Ovary (tissue), 9 donors: Measurements from ENCODE around the gene TRAF4. TPM values are rescaled to one million over a fixed set of nuclear protein-coding genes. Genes with fewer than 3 reads are reported as not detected.

ENCODE experiments used
- DNase-seq, 5 donors: peaks; one replicate each; pipeline ENCODE4 v3.0.0-alpha.2; 2019 to 2020
- H3K27ac ChIP-seq, 2 donors: fragments of 200-600 bp; one replicate each; pipeline versions ENCODE4 v1.5.1 to v1.8.0; 2019 to 2022
- H3K27me3 ChIP-seq: fragments of 200-600 bp; one replicate; pipeline ENCODE4 v1.8.0; 2022
- H3K36me3 ChIP-seq: fragments of 200-600 bp; sonication (generic); one replicate; pipeline ENCODE4 v1.5.1; 2019
- H3K4me1 ChIP-seq: one replicate; pipeline ENCODE4 v1.8.1; 2013; ENCODE audit warnings: mild to moderate bottlenecking, moderate library complexity; ENCODE audit not compliant: insufficient read depth
- H3K4me3 ChIP-seq: fragments of 200-600 bp; sonication (generic); one replicate; pipeline ENCODE4 v1.5.1; 2017
- H3K9me3 ChIP-seq, 2 donors: fragments of 200-600 bp in 1 of 2; sonication (generic) in 1 of 2; one replicate each; pipeline versions ENCODE4 v1.5.1 to v1.8.1; 2013 to 2019; ENCODE audit warnings: mild to moderate bottlenecking in 1 of 2, moderate library complexity in 1 of 2
- EP300 ChIP-seq: sonication (generic); formaldehyde crosslinking; IDR thresholded peaks from one replicate; pipeline ENCODE4 v1.6.1; 2017; ENCODE audit warnings: antibody characterized with exemption
- POLR2A ChIP-seq: fragments of 450-650 bp; IDR thresholded peaks from one replicate; pipeline ENCODE4 v1.6.1; 2017; ENCODE audit warnings: antibody characterized with exemption, mild to moderate bottlenecking, moderate library complexity
- WGBS, 3 donors: extraction: QIAGEN DNeasy Blood & Tissue Kit in 1 of 3; methylation state at CpG; one replicate each; pipeline versions ENCODE4 v1.1.5 to v1.1.7; 2013 to 2017; 5-methylcytosine and 5-hydroxymethylcytosine counted together
- intact Hi-C, 4 donors: fragments of 100-400 bp; cut with DNase I; formaldehyde crosslinking; loops; one replicate each; pipeline versions ENCODE4 v1.11.0 to v1.15.1; 2022 to 2023
- polyA plus RNA-seq, 2 donors: library from polyadenylated mRNA; stranded (reverse); fragments of 200-250 nt in 1 of 2; fragments of 350-450 nt in 1 of 2; fragmentation: Illumina TruSeq in 1 of 2; extraction: RNeasy Lipid Tissue Mini Kit (QIAGEN cat#74804) in 1 of 2; gene quantifications; one replicate each; pipeline ENCODE4 v1.2.3, GENCODE V29; 2013 to 2014
- total RNA-seq, 7 donors: library from RNA; depleted of rRNA in 2 of 7; stranded (reverse); fragments of >200 nt in 2 of 7; fragmentation: NEBNext Ultra II Directional in 3 of 7; extraction: Animal tissue kit (Norgen Biotek cat#: 25700) in 3 of 7; gene quantifications; one replicate each; pipeline versions ENCODE4 v1.1.0 to v1.2.4, GENCODE V29; 2016 to 2023
- TF ChIP-seq, protein P1 (sequence below), 3 donors: fragments of 450-650 bp in 2 of 3; fragments of 200-600 bp in 1 of 3; IDR thresholded peaks; one replicate each; pipeline versions ENCODE4 v1.5.1 to v1.8.0; 2016 to 2022; ENCODE audit warnings: antibody characterized with exemption in 3 of 3, mild to moderate bottlenecking in 1 of 3
- donor health status: DM: no; HTN: no; CAD: no; lungs with moderate emphysema.
- donor health status: DM: no; HTN: no; CAD: no.
- donor health status: Bipolar disorder and iron deficiency.
- donor health status: DM: yes; HTN: yes; CAD: no.
- donor health status: DM: no; HTN: no; CAD: no.
- donor health status: DM: yes; HTN: yes; CAD: no.

TRAF4 gene
- total and polyA plus RNA-seq, 9 donors, result 3.5 to 61.3 (median 14.9) TPM

GRCh38 chr17:28710861-28711722, 32.7 kb upstream of the TRAF4 start:
- H3K27ac ChIP-seq, result peak overlapping the region; percentile 34 to 95
- peak overlapping the region; percentile 66 for H3K4me3 ChIP-seq
- peak; percentile 88 for TF ChIP-seq POLR2A
- no peak for TF ChIP-seq EP300
- 1% methylated on average over 64 to 74 of the region's 74 CpGs for WGBS, 3 donors
- no peaks in the 10 kb centered on the region for H3K9me3 ChIP-seq
- peak; percentile 89 to 95 (median 94) for DNase-seq
- H3K36me3 ChIP-seq, result no peaks in the 10 kb centered on the region
- H3K4me1 ChIP-seq, result peaks cover 6% of the 10 kb centered on the region
- no peaks in the 10 kb centered on the region for H3K27me3 ChIP-seq
- intact Hi-C loops, result no loop called here

GRCh38 chr17:28711723-28712031, 32.1 kb upstream of the TRAF4 start, which contains the start of gene PROCA1:
TSS of gene PROCA1 (minus strand) at chr17:28711888. CDS start at chr17:28711660, 228 bp downstream.
- Histone ChIP-seq H3K9me3 (no peaks in the 10 kb centered on the region), H3K4me1 (peaks cover 8% of the 10 kb centered on the region), H3K27me3 (no peaks in the 10 kb centered on the region), H3K4me3 (peak within 1 kb of the TSS; percentile 66), H3K27ac (peak within 1 kb of the TSS; percentile 34 to 95), H3K36me3 (no peaks in the 10 kb centered on the region)
- DNase-seq, result peak in 2 of 5 donors; percentile 85
- WGBS, 3 donors, result 0 to 1% (median 1%) methylated on average over 19 to 20 of the region's 20 CpGs
- TF ChIP-seq, protein P1, sequence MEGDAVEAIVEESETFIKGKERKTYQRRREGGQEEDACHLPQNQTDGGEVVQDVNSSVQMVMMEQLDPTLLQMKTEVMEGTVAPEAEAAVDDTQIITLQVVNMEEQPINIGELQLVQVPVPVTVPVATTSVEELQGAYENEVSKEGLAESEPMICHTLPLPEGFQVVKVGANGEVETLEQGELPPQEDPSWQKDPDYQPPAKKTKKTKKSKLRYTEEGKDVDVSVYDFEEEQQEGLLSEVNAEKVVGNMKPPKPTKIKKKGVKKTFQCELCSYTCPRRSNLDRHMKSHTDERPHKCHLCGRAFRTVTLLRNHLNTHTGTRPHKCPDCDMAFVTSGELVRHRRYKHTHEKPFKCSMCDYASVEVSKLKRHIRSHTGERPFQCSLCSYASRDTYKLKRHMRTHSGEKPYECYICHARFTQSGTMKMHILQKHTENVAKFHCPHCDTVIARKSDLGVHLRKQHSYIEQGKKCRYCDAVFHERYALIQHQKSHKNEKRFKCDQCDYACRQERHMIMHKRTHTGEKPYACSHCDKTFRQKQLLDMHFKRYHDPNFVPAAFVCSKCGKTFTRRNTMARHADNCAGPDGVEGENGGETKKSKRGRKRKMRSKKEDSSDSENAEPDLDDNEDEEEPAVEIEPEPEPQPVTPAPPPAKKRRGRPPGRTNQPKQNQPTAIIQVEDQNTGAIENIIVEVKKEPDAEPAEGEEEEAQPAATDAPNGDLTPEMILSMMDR (IDR thresholded peaks at IDR 0.05), result no peak
- TF ChIP-seq POLR2A (no peak), EP300 (no peak)
- intact Hi-C loops, result no loop called here

DNA sequence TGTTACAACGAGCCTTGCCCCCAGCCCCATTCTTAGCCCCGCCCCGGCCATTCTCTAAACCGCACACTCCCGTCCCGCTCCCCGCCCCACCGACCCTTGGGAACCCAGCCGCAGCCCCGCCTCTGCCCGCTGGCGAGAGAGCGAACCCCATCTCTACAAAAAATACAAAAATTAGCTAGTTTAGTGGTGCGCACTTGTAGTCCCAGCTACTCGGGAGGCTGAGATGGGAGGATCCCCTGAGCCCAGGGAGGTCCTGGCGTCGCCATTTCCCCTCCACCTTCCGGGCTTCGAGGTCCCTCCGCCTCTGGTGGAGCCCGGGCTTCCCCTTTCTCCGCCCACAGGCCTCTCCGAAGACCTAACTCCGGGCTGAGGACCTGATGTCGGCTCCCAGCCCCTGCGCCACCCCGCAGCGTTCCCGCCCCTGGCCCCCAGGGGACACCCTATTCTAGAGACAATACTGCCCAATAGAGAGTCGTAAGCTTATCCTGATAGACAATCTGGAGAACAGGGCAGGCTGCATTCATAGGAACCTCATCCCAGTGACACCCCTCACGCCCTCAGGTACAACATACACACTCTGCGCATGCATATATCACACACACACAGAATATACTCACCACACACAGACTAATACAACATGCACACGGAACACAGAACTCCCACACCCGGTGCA, 31.6 kb upstream of the TRAF4 start:
- peaks cover 10% of the 10 kb centered on the region for H3K4me1 ChIP-seq
- H3K9me3 ChIP-seq, result no peaks in the 10 kb centered on the region
- intact Hi-C loops, result no loop called here
- peak overlapping the region; percentile 8 to 95 for H3K27ac ChIP-seq
- DNase-seq, result peak in 4 of 5 donors; percentile 55 to 72 (median 66)
- peak overlapping the region; percentile 66 for H3K4me3 ChIP-seq
- TF ChIP-seq, protein P1 (IDR thresholded peaks at IDR 0.05), result no peak
- TF ChIP-seq POLR2A (no peak), EP300 (no peak)
- H3K36me3 ChIP-seq, result no peaks in the 10 kb centered on the region
- WGBS, 3 donors, result 25 to 28% (median 26%) methylated on average over 34 of the region's 34 CpGs
- no peaks in the 10 kb centered on the region for H3K27me3 ChIP-seq

DNA sequence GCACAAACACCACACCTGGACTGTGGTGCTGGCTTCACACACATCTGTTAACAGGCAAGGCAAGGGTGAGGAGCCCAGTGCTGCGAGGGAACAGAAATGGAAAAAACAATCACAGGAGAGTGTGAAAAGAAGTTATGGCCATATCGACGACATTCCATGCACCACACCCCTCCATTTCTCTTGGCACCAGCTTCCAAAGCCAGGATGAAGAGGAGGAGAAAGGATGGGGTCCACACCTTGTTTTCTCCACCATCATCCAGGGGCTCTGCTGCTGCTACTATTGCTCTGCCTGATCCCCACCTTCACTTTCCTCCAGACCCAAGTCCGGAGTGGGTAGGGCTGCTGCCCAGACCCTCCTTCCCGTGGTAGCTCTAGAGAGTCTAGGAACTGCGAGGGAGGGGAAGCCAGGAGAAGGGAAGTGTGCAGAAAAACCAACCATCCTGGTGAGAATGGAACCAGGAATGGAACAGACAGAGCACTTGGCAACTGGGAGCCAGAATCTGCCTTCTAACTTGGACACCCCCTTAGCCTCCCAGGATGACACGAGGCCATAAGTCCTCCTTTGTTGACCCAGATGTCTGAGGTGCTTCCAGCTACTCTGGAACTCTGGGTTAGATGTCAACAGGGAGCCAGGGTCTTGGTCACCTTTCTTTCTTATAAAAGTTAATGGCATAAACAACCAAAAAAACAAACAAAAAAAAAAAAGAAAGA, 31.0 kb upstream of the TRAF4 start:
- no peaks in the 10 kb centered on the region for H3K27me3 ChIP-seq
- intact Hi-C loops, result no loop called here
- WGBS, 3 donors, result 59 to 70% (median 64%) methylated on average over 7 of the region's 7 CpGs
- no peaks in the 10 kb centered on the region for H3K9me3 ChIP-seq
- DNase-seq, result peak in 1 of 5 donors; percentile 24
- TF ChIP-seq, protein P1 (IDR thresholded peaks at IDR 0.05), result no peak
- no peak for TF ChIP-seq EP300
- TF ChIP-seq POLR2A, result no peak
- peak overlapping the region in 1 of 2 donors; percentile 95 for H3K27ac ChIP-seq
- no peak overlapping the region for H3K4me3 ChIP-seq
- no peaks in the 10 kb centered on the region for H3K36me3 ChIP-seq
- H3K4me1 ChIP-seq, result peaks cover 10% of the 10 kb centered on the region
